HuH-7.5 (cell line): ENCODE data around the gene CHN1.

Source experiments
- DNase-seq: peaks from one replicate; pipeline ENCODE4 v3.0.0; 2011; ENCODE audit warnings: low spot score

The CHN1 gene

GRCh38 chr2:174971868-174972781 is 33.1 kb downstream of the CHN1 start:
- no peak for DNase-seq

GRCh38 chr2:174970092-174970491 is 35.1 kb downstream of the CHN1 start:
- DNase-seq: no peak

GRCh38 chr2:174969091-174969734 is 36.0 kb downstream of the CHN1 start:
- DNase-seq: no peak

- no peak for DNase-seq
Observed at GRCh38 chr2:174967691-174968260, 37.4 kb downstream of the CHN1 start.

- no peak for DNase-seq
Observed at GRCh38 chr2:174967086-174967485, 38.1 kb downstream of the CHN1 start.

- DNase-seq: no peak
Observed at GRCh38 chr2:174965992-174966744, 39.0 kb downstream of the CHN1 start.

- DNase-seq: no peak
Observed at GRCh38 chr2:174965551-174965950, 39.6 kb downstream of the CHN1 start.

- DNase-seq: no peak
Observed at GRCh38 chr2:174964404-174964803, 40.8 kb downstream of the CHN1 start.

- no peak for DNase-seq
Observed at GRCh38 chr2:174963437-174964400, 41.5 kb downstream of the CHN1 start.

GRCh38 chr2:174959787-174960186 is 45.4 kb downstream of the CHN1 start:
- DNase-seq: no peak

GRCh38 chr2:174957050-174957449 is 48.1 kb downstream of the CHN1 start:
- no peak for DNase-seq

GRCh38 chr2:174952607-174953006 is 52.6 kb downstream of the CHN1 start:
- no peak for DNase-seq

GRCh38 chr2:174951745-174952144 is 53.4 kb downstream of the CHN1 start:
- DNase-seq: no peak

- no peak for DNase-seq
Observed at GRCh38 chr2:174949988-174950687, 55.0 kb downstream of the CHN1 start.

- DNase-seq: no peak
Observed at GRCh38 chr2:174945601-174946260, 59.5 kb downstream of the CHN1 start.

- DNase-seq: no peak
Observed at GRCh38 chr2:174939046-174939445, 66.1 kb downstream of the CHN1 start.

- no peak for DNase-seq
Observed at GRCh38 chr2:174931724-174932123, 73.5 kb downstream of the CHN1 start.

GRCh38 chr2:174929786-174930185 is 75.4 kb downstream of the CHN1 start:
- no peak for DNase-seq

GRCh38 chr2:174925046-174925784 is 80.0 kb downstream of the CHN1 start:
- DNase-seq: no peak
